B cell (primary cell): ENCODE measurements around the gene ITGB4. TPM values are rescaled to one million over a fixed set of nuclear protein-coding genes. Genes with fewer than 3 reads are reported as not detected.

Experiments
- ATAC-seq: fragments of 200-7000 bp; cut with Tn5 transposase; one replicate; pipeline ENCODE4 v1.10.0; 2021; ENCODE audit warnings: low read depth, mild to moderate bottlenecking, moderate number of reproducible peaks, moderate library complexity
- CTCF ChIA-PET: fragments of 350-600 bp; sonication (Branson Sonifier 250); formaldehyde crosslinking; loops from one replicate; lab custom pipeline; 2021; ENCODE audit warnings: antibody characterized with exemption, inconsistent platforms; lab: Charles Lee
- POLR2A ChIA-PET: fragments of 350-600 bp; sonication (Branson Sonifier 250); formaldehyde crosslinking; loops from one replicate; lab custom pipeline; 2021; ENCODE audit warnings: antibody characterized with exemption; lab: Charles Lee
- DNase-seq: peaks from one replicate; pipeline ENCODE4 v3.0.0; 2013
- H2AFZ ChIP-seq: 2 replicates; pipeline ENCODE4 v1.6.1; 2012; ENCODE audit warnings: mild to moderate bottlenecking, low read depth, low read length; ENCODE audit not compliant: insufficient read depth, poor library complexity, severe bottlenecking
- H3K27ac ChIP-seq, 2 donors: 1 replicate in 1 of 2; 2 replicates in 1 of 2; pipeline ENCODE4 v1.5.1; 2012 to 2013; ENCODE audit warnings: low read length in 2 of 2, mild to moderate bottlenecking in 2 of 2, moderate library complexity in 1 of 2
- H3K27me3 ChIP-seq, 4 experiments: fragments of 200-600 bp in 1 of 4; sonication (generic) in 1 of 4; replicated peaks in 1 of 4; 1 replicate in 2 of 4; 2 replicates in 2 of 4; pipeline versions ENCODE4 v1.6.1 to v1.7.0; 2013 to 2016; ENCODE audit warnings: low read length in 3 of 4, mild to moderate bottlenecking in 2 of 4, mixed read lengths in 1 of 4, moderate library complexity in 1 of 4; ENCODE audit not compliant: insufficient read depth in 4 of 4, control insufficient read depth in 3 of 4; ENCODE audit errors: control extremely low read depth in 1 of 4
- H3K36me3 ChIP-seq, 2 experiments: replicated peaks in 1 of 2; 1 replicate in 1 of 2; 2 replicates in 1 of 2; pipeline versions ENCODE4 v1.6.1 to v1.7.1; 2013; ENCODE audit warnings: low read length in 1 of 2; ENCODE audit not compliant: insufficient read depth in 2 of 2, control insufficient read depth in 1 of 2; ENCODE audit errors: control extremely low read depth in 1 of 2, extremely low read depth in 1 of 2
- H3K4me1 ChIP-seq, 2 donors: fragments of 200-600 bp in 1 of 2; sonication (generic) in 1 of 2; 1 replicate in 1 of 2; 2 replicates in 1 of 2; pipeline versions ENCODE4 v1.5.1 to v1.6.1; 2013 to 2017; ENCODE audit warnings: low read length in 2 of 2; ENCODE audit not compliant: control insufficient read depth in 2 of 2, insufficient read depth in 2 of 2
- H3K4me2 ChIP-seq: replicated peaks from 2 replicates; pipeline ENCODE3; 2012; ENCODE audit warnings: mild to moderate bottlenecking, low read depth, low read length; ENCODE audit not compliant: poor library complexity, severe bottlenecking
- H3K4me3 ChIP-seq, 5 experiments: fragments of 200-600 bp in 1 of 5; sonication (generic) in 1 of 5; 1 replicate in 3 of 5; 2 replicates in 2 of 5; pipeline versions ENCODE4 v1.5.1 to v1.7.0; 2011 to 2016; ENCODE audit warnings: low read length in 4 of 5, mild to moderate bottlenecking in 4 of 5, low read depth in 2 of 5, control low read depth in 1 of 5, moderate library complexity in 1 of 5; ENCODE audit not compliant: insufficient read depth in 1 of 5; ENCODE audit errors: control extremely low read depth in 1 of 5, extremely low read depth in 1 of 5
- H3K79me2 ChIP-seq: fragments of 200-600 bp; sonication (generic); one replicate; pipeline ENCODE4 v1.6.0; 2016; ENCODE audit warnings: low read length; ENCODE audit not compliant: control insufficient read depth, insufficient read depth
- H3K9ac ChIP-seq: fragments of 200-600 bp; sonication (generic); 2 replicates; pipeline ENCODE4 v1.6.1; 2017; ENCODE audit warnings: mild to moderate bottlenecking, low read length, moderate library complexity
- H3K9me3 ChIP-seq, 3 donors: one replicate each; pipeline versions ENCODE4 v1.6.1 to v1.7.1; 2013; ENCODE audit warnings: low read length in 2 of 3; ENCODE audit not compliant: control insufficient read depth in 2 of 3, insufficient read depth in 1 of 3; ENCODE audit errors: control extremely low read depth in 1 of 3
- H4K20me1 ChIP-seq: 2 replicates; pipeline ENCODE4 v1.6.0; 2012; ENCODE audit warnings: mild to moderate bottlenecking, low read length; ENCODE audit not compliant: insufficient read depth, control insufficient read depth, poor library complexity, severe bottlenecking
- H3K27ac Mint-ChIP-seq: one replicate; pipeline ENCODE4 v1.8.0; 2021; ENCODE audit warnings: mixed read lengths
- H3K27me3 Mint-ChIP-seq: one replicate; pipeline ENCODE4 v1.8.0; 2021; ENCODE audit warnings: mixed read lengths
- H3K4me1 Mint-ChIP-seq: one replicate; pipeline ENCODE4 v1.8.0; 2021; ENCODE audit warnings: mixed read lengths
- H3K4me3 Mint-ChIP-seq: one replicate; pipeline ENCODE4 v1.8.0; 2021; ENCODE audit warnings: mixed read lengths
- H3K9me3 Mint-ChIP-seq: one replicate; pipeline ENCODE4 v1.8.0; 2022; ENCODE audit warnings: mixed read lengths; ENCODE audit not compliant: insufficient read depth
- CTCF ChIP-seq: fragments of 200-600 bp; IDR thresholded peaks from one replicate; pipeline ENCODE4 v1.8.0; 2022; ENCODE audit warnings: antibody characterized with exemption, mild to moderate bottlenecking
- EZH2 ChIP-seq: IDR thresholded peaks from 2 replicates; pipeline ENCODE4 v1.6.1; 2012; ENCODE audit warnings: borderline replicate concordance, low read depth, mild to moderate bottlenecking, moderate library complexity, low read length; ENCODE audit not compliant: insufficient read depth, poor library complexity, severe bottlenecking
- WGBS: methylation state at CpG from one replicate; pipeline ENCODE4 v1.1.5; 2013; ENCODE audit warnings: missing lambda C conversion rate; ENCODE audit not compliant: insufficient coverage; 5-methylcytosine and 5-hydroxymethylcytosine counted together
- intact Hi-C: fragments of 100-400 bp; cut with micrococcal nuclease; formaldehyde crosslinking; loops from one replicate; pipeline ENCODE4 v1.10.0; 2022
- polyA plus RNA-seq: library from polyadenylated mRNA; depleted of rRNA; stranded (reverse); fragments of >200 nt; gene quantifications from 2 replicates; pipeline ENCODE4 v1.2.3, GENCODE V29; 2012
- total RNA-seq, 2 donors: library from RNA; stranded (reverse); fragments of 120-200 nt in 1 of 2; gene quantifications; 1 replicate in 1 of 2; 2 replicates in 1 of 2; pipeline versions ENCODE4 v1.2.3 to v1.2.4, GENCODE V29; 2013 to 2022

ITGB4 gene
- total and polyA plus RNA-seq, 2 donors (not counting 1 experiment from before 2014, with no cell fraction given): 0.12 to 0.81 TPM

- TF ChIP-seq CTCF (no peak), EZH2 (no peak)
- H3K9me3 ChIP-seq: no peaks in the 10 kb centered on the region
- no peaks in the 10 kb centered on the region for H4K20me1 ChIP-seq
- H3K27ac Mint-ChIP-seq: peak overlapping the region; percentile 61
- POLR2A ChIA-PET: interaction anchor here (0.6 to 3.4 kb wide), 15 partner anchors 12 to 1829 kb away, joined by 3 to 23 read pairs (median 6); partner anchors contain the start of genes GALK1, MRPL38, SLC25A19 and UNK
- peak overlapping the region; percentile 96 for H2AFZ ChIP-seq
- peak overlapping the region; percentile 100 for H3K4me2 ChIP-seq
- WGBS: 67% methylated on average over 19 of the region's 19 CpGs
- CTCF ChIA-PET: interaction anchor here (0.5 to 5.9 kb wide), 50 partner anchors 11 to 792 kb away, joined by 3 to 87 read pairs (median 4); partner anchors contain the start of genes GALK1, MIF4GD, MRPL58 and RECQL5
- no peak for ATAC-seq
- no peaks in the 10 kb centered on the region for H3K9me3 Mint-ChIP-seq
- H3K4me3 ChIP-seq: peak overlapping the region in 4 of 5 experiments; percentile 55 to 84 (median 62)
- H3K4me1 Mint-ChIP-seq: peaks cover 23% of the 10 kb centered on the region
- H3K27ac ChIP-seq: no peak overlapping the region
- H3K36me3 ChIP-seq: peaks cover 0 to 6% of the 10 kb centered on the region in 2 experiments
- H3K27me3 Mint-ChIP-seq: peaks cover 4% of the 10 kb centered on the region
- no peaks in the 10 kb centered on the region for H3K79me2 ChIP-seq
- no peaks in the 10 kb centered on the region for H3K27me3 ChIP-seq
- intact Hi-C loops: loop anchor here (1.0 to 10.0 kb wide), 2 partner anchors 74 to 252 kb away; partner anchors contain the start of gene CDK3
- peaks cover 9 to 29% of the 10 kb centered on the region in 2 donors for H3K4me1 ChIP-seq
- DNase-seq: peak; percentile 48
- peak overlapping the region; percentile 76 for H3K9ac ChIP-seq
- H3K4me3 Mint-ChIP-seq: peak overlapping the region; percentile 71
These were observed 31.7 kb downstream of the ITGB4 start for GRCh38 chr17:75752802-75753513.
